GM12874 (cell line): ENCODE measurements around the gene BEND3.

Source experiments
- TF ChIP-seq, protein P1 (sequence below): IDR thresholded peaks from 2 replicates; pipeline ENCODE4 v1.5.1; 2011; ENCODE audit warnings: low read depth, mild to moderate bottlenecking, control low read depth, low read length, moderate library complexity; ENCODE audit not compliant: insufficient read depth

The BEND3 gene

GRCh38 chr6:107114926-107115694 lies at the start of gene BEND3:
TSS of gene BEND3 (minus strand) at chr6:107115515. CDS start at chr6:107099285, 16,230 bp downstream.
- TF ChIP-seq, protein P1, sequence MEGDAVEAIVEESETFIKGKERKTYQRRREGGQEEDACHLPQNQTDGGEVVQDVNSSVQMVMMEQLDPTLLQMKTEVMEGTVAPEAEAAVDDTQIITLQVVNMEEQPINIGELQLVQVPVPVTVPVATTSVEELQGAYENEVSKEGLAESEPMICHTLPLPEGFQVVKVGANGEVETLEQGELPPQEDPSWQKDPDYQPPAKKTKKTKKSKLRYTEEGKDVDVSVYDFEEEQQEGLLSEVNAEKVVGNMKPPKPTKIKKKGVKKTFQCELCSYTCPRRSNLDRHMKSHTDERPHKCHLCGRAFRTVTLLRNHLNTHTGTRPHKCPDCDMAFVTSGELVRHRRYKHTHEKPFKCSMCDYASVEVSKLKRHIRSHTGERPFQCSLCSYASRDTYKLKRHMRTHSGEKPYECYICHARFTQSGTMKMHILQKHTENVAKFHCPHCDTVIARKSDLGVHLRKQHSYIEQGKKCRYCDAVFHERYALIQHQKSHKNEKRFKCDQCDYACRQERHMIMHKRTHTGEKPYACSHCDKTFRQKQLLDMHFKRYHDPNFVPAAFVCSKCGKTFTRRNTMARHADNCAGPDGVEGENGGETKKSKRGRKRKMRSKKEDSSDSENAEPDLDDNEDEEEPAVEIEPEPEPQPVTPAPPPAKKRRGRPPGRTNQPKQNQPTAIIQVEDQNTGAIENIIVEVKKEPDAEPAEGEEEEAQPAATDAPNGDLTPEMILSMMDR: no peak

GRCh38 chr6:107161521-107161920 lies 46.2 kb upstream of the BEND3 start:
- TF ChIP-seq, protein P1: no peak

GRCh38 chr6:107156617-107157016 lies 41.3 kb upstream of the BEND3 start:
- TF ChIP-seq, protein P1: no peak

DNA sequence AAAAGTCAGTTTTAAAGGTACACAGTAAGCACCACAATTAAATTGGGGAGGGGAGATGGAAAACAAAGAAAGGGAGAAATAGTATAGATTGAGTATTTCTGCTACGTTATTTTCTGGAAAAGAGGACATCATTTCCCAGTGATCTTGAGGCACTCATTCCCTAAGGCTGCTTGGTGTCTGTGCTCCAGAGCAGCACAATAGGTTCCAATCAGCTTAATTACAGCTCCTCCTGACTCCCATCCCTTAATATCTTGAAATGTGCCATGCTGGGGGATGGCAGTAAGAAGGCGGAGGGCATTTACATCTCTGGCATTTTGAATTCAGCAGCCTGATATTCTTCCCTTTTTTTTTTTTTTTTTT lies 39.5 kb upstream of the BEND3 start:
- TF ChIP-seq, protein P1: no peak

DNA sequence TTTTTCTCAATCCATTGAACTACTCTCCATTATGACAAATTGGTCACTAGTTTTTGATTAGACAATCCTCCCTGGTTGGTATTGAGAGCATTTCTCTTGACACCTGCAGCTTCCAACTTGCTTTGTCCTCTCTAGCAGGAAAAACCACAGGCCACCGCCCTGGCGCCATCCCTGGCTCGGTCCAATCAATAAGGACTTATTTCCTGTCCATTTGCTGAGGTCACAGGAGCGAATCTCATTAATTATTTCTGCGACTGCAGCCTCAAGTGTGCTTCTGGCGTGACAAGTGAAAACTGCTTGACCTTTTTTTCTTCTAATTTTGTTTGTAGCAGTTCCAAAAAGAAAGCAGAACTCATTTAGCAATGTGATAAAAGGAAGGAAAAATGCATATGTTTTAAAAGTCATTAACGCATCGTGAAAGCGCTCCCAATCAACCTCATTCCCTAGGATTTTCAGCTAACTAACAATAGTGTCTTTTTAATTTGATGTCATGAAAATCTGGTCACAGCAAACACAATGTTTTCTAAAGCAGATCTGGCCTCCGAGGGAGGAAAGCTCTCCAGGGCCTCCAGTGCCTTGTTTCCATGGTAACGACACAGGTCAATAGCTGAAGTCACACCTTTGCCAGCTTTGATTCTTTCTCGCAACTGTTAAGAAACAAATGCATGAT lies 39.0 kb upstream of the BEND3 start:
- TF ChIP-seq, protein P1: no peak

- TF ChIP-seq, protein P1: no peak
Measured at GRCh38 chr6:107152638-107153430, 37.5 kb upstream of the BEND3 start.

GRCh38 chr6:107144666-107145065 lies 29.4 kb upstream of the BEND3 start:
- TF ChIP-seq, protein P1: no peak
